HS-27A (cell line): ENCODE data around the gene DLGAP3.

Experiments
- DNase-seq: peaks from one replicate; pipeline ENCODE4 v3.0.0-alpha.2; 2012; ENCODE audit warnings: low read depth, missing footprints

The DLGAP3 gene

GRCh38 chr1:34928699-34929496 lies 552 bp downstream of the DLGAP3 start:
- no peak for DNase-seq

- DNase-seq = no peak
Measured at GRCh38 chr1:34928066-34928696, 1.3 kb downstream of the DLGAP3 start.

- no peak for DNase-seq
Measured at GRCh38 chr1:34927316-34927715, 2.1 kb downstream of the DLGAP3 start.

GRCh38 chr1:34926894-34927293 lies 2.6 kb downstream of the DLGAP3 start:
- DNase-seq = no peak

GRCh38 chr1:34926156-34926555 lies 3.3 kb downstream of the DLGAP3 start:
- no peak for DNase-seq

- DNase-seq = no peak
Measured at GRCh38 chr1:34925730-34926129, 3.7 kb downstream of the DLGAP3 start.

GRCh38 chr1:34924759-34925555 lies 4.5 kb downstream of the DLGAP3 start:
- peak; percentile 8 for DNase-seq

GRCh38 chr1:34923490-34923889 lies 6.0 kb downstream of the DLGAP3 start:
- no peak for DNase-seq

- DNase-seq = no peak
Measured at GRCh38 chr1:34918977-34919561, 10.4 kb downstream of the DLGAP3 start.

GRCh38 chr1:34918386-34918976 lies 11.0 kb downstream of the DLGAP3 start:
- DNase-seq = no peak

- no peak for DNase-seq
Measured at GRCh38 chr1:34917017-34917416, 12.4 kb downstream of the DLGAP3 start.

- no peak for DNase-seq
Measured at GRCh38 chr1:34916104-34916503, 13.3 kb downstream of the DLGAP3 start.

GRCh38 chr1:34915521-34915920 lies 13.9 kb downstream of the DLGAP3 start:
- DNase-seq = no peak

GRCh38 chr1:34914958-34915357 lies 14.5 kb downstream of the DLGAP3 start:
- DNase-seq = no peak

- DNase-seq = no peak
Measured at GRCh38 chr1:34911465-34911864, 18.0 kb downstream of the DLGAP3 start.

GRCh38 chr1:34910425-34910824 lies 19.0 kb downstream of the DLGAP3 start:
- DNase-seq = no peak

GRCh38 chr1:34908369-34908768 lies 21.1 kb downstream of the DLGAP3 start:
- no peak for DNase-seq

GRCh38 chr1:34907487-34908090 lies 21.9 kb downstream of the DLGAP3 start:
- no peak for DNase-seq

GRCh38 chr1:34906756-34907155 lies 22.7 kb downstream of the DLGAP3 start:
- no peak for DNase-seq

- no peak for DNase-seq
Measured at GRCh38 chr1:34906222-34906621, 23.2 kb downstream of the DLGAP3 start.

- no peak for DNase-seq
Measured at GRCh38 chr1:34905098-34905459, 24.4 kb downstream of the DLGAP3 start.
